Measurements from ENCODE around the gene ANKH. TPM values are rescaled to one million over a fixed set of nuclear protein-coding genes. Genes with fewer than 3 reads are reported as not detected.

ANKH gene
- total and polyA plus RNA-seq, 2 of the 13 experiments (the other 11 are each of a cell fraction or from before 2014, with no cell fraction given), result 25.0 to 36.0 TPM

DNA sequence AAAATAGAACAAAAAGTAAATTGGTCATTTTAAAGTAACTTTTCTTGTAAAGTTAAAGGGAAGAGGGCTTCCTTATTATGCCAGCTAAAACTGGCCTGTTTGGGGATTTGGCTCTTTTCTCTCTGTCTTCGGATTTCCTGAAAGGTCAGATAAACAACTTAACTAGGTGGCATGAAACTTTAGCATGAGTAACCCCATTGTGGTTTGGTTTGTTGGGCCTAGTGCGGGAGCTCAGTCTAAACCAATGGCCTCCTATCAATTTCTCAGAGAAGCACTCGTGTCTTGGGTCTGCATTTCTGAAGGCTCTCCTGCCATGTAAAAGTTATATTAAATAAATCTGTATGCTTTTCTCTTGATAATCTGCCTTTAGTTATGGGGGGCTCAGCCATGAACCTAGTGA lies 48.5 kb upstream of the ANKH start:
- DNase-seq (ENCODE audit: low spot score) (no peak), ATAC-seq (no peak), FAIRE-seq (no peak)
- Histone ChIP-seq H3K9me3 (ENCODE audit: low read length) (no peaks in the 10 kb centered on the region), H3K4me3 (replicated peaks in 1 of 3; ENCODE audit: insufficient read depth in 1 of 3, low read depth in 2 of 3, low read length in 3 of 3) (no peak overlapping the region), H4K20me1 (ENCODE audit: insufficient read depth, low read length) (no peaks in the 10 kb centered on the region), H3K4me2 (ENCODE audit: low read depth, low read length) (no peak overlapping the region), H3K27ac (ENCODE audit: extremely low read length, insufficient read depth, low read length) (no peak overlapping the region), H3K9ac (ENCODE audit: insufficient read depth, low read depth, low read length) (no peak overlapping the region), H3K4me1 (ENCODE audit: insufficient read depth, low read length) (peaks cover 36% of the 10 kb centered on the region), H3K27me3 (ENCODE audit: control insufficient read depth in 1 of 2, insufficient read depth in 2 of 2, low read length in 2 of 2) (peaks cover 0 to 1% of the 10 kb centered on the region in 2 experiments; a peak in 1 of 5 replicates), H3K36me3 (replicated peaks in 1 of 2; ENCODE audit: control insufficient read depth in 1 of 2, insufficient read depth in 2 of 2, low read length in 2 of 2) (no peaks in the 10 kb centered on the region), H2AFZ (ENCODE audit: low read length) (no peak overlapping the region), H3K79me2 (ENCODE audit: insufficient read depth, low read length) (no peaks in the 10 kb centered on the region)
- in situ Hi-C loops (cut with HindIII; ENCODE audit: extremely low pct_ligation_motif_present, low pct_unique_long_range_greater_than_20kb), result no loop called here
- CTCF ChIA-PET (ENCODE audit: low intra/inter-chr PET ratio, low total read pairs), result no interaction called here
- 46% methylated on average over 3 of the region's 3 CpGs for WGBS (ENCODE audit: low lambda C conversion rate)
- intact Hi-C loops (cut with micrococcal nuclease; ENCODE audit: unreplicated experiment), result no loop called here
- TF ChIP-seq KDM6A (CRISPR knock-in tag; IDR thresholded peaks at IDR 0.05; ENCODE audit: low read depth) (no peak), TBL1XR1 (IDR thresholded peaks at IDR 0.05; ENCODE audit: borderline replicate concordance, low read length, partially characterized antibody) (no peak), ZNF761 (CRISPR knock-in tag; conservative IDR thresholded peaks at IDR 0.05) (no peak), ZNF615 (CRISPR knock-in tag; IDR thresholded peaks at IDR 0.05; ENCODE audit: borderline replicate concordance) (no peak), ZNF672 (CRISPR knock-in tag; IDR thresholded peaks at IDR 0.05) (no peak), SCMH1 (CRISPR knock-in tag; IDR thresholded peaks at IDR 0.05; ENCODE audit: borderline replicate concordance) (no peak), ZNF660 (CRISPR knock-in tag; IDR thresholded peaks at IDR 0.05; ENCODE audit: borderline replicate concordance, low read depth) (no peak), RFXANK (CRISPR knock-in tag; IDR thresholded peaks at IDR 0.05) (no peak), ISX (CRISPR knock-in tag; conservative IDR thresholded peaks at IDR 0.05) (no peak), ZNF674 (CRISPR knock-in tag; IDR thresholded peaks at IDR 0.05; ENCODE audit: low read depth) (no peak)
- TF ChIP-seq, protein P1, sequence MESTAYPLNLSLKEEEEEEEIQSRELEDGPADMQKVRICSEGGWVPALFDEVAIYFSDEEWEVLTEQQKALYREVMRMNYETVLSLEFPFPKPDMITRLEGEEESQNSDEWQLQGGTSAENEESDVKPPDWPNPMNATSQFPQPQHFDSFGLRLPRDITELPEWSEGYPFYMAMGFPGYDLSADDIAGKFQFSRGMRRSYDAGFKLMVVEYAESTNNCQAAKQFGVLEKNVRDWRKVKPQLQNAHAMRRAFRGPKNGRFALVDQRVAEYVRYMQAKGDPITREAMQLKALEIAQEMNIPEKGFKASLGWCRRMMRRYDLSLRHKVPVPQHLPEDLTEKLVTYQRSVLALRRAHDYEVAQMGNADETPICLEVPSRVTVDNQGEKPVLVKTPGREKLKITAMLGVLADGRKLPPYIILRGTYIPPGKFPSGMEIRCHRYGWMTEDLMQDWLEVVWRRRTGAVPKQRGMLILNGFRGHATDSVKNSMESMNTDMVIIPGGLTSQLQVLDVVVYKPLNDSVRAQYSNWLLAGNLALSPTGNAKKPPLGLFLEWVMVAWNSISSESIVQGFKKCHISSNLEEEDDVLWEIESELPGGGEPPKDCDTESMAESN (CRISPR knock-in tag; conservative IDR thresholded peaks at IDR 0.05), result no peak
- TF ChIP-seq, protein P2, sequence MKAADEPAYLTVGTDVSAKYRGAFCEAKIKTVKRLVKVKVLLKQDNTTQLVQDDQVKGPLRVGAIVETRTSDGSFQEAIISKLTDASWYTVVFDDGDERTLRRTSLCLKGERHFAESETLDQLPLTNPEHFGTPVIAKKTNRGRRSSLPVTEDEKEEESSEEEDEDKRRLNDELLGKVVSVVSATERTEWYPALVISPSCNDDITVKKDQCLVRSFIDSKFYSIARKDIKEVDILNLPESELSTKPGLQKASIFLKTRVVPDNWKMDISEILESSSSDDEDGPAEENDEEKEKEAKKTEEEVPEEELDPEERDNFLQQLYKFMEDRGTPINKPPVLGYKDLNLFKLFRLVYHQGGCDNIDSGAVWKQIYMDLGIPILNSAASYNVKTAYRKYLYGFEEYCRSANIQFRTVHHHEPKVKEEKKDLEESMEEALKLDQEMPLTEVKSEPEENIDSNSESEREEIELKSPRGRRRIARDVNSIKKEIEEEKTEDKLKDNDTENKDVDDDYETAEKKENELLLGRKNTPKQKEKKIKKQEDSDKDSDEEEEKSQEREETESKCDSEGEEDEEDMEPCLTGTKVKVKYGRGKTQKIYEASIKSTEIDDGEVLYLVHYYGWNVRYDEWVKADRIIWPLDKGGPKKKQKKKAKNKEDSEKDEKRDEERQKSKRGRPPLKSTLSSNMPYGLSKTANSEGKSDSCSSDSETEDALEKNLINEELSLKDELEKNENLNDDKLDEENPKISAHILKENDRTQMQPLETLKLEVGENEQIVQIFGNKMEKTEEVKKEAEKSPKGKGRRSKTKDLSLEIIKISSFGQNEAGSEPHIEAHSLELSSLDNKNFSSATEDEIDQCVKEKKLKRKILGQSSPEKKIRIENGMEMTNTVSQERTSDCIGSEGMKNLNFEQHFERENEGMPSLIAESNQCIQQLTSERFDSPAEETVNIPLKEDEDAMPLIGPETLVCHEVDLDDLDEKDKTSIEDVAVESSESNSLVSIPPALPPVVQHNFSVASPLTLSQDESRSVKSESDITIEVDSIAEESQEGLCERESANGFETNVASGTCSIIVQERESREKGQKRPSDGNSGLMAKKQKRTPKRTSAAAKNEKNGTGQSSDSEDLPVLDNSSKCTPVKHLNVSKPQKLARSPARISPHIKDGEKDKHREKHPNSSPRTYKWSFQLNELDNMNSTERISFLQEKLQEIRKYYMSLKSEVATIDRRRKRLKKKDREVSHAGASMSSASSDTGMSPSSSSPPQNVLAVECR (CRISPR knock-in tag; IDR thresholded peaks at IDR 0.05; ENCODE audit: borderline replicate concordance), result no peak
- TF ChIP-seq, protein P3, sequence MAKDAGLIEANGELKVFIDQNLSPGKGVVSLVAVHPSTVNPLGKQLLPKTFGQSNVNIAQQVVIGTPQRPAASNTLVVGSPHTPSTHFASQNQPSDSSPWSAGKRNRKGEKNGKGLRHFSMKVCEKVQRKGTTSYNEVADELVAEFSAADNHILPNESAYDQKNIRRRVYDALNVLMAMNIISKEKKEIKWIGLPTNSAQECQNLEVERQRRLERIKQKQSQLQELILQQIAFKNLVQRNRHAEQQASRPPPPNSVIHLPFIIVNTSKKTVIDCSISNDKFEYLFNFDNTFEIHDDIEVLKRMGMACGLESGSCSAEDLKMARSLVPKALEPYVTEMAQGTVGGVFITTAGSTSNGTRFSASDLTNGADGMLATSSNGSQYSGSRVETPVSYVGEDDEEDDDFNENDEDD (CRISPR knock-in tag; IDR thresholded peaks at IDR 0.05; ENCODE audit: borderline replicate concordance), result no peak
- TF ChIP-seq, protein P4, sequence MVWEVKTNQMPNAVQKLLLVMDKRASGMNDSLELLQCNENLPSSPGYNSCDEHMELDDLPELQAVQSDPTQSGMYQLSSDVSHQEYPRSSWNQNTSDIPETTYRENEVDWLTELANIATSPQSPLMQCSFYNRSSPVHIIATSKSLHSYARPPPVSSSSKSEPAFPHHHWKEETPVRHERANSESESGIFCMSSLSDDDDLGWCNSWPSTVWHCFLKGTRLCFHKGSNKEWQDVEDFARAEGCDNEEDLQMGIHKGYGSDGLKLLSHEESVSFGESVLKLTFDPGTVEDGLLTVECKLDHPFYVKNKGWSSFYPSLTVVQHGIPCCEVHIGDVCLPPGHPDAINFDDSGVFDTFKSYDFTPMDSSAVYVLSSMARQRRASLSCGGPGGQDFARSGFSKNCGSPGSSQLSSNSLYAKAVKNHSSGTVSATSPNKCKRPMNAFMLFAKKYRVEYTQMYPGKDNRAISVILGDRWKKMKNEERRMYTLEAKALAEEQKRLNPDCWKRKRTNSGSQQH (CRISPR knock-in tag; IDR thresholded peaks at IDR 0.05; ENCODE audit: low read depth), result no peak
- POLR2A ChIA-PET, result no interaction called here
- BruUV-seq (replicated peaks), result no TSS peak
